Body of pancreas (tissue), 4 donors: ENCODE data around the gene SEMA7A.

Experiments used
- CTCF ChIP-seq, 7 experiments: fragments of 450-650 bp in 4 of 7; fragments of 200-600 bp in 3 of 7; sonication (generic) in 3 of 7; IDR thresholded peaks; one replicate each; pipeline ENCODE4 v1.5.1; 2016 to 2019; ENCODE audit warnings: antibody characterized with exemption in 7 of 7
- POLR2A ChIP-seq, 3 donors: fragments of 450-650 bp; IDR thresholded peaks; one replicate each; pipeline ENCODE4 v1.6.1; 2016; ENCODE audit warnings: antibody characterized with exemption in 3 of 3, mild to moderate bottlenecking in 2 of 3

GRCh38 chr15:74373056-74373650, 60.6 kb downstream of the SEMA7A start:
- TF ChIP-seq CTCF (IDR thresholded peaks at IDR 0.05), result no peak
- TF ChIP-seq POLR2A (IDR thresholded peaks at IDR 0.05), result no peak
